NCI-H2196 (cell line): ENCODE results near the gene TRABD2B.

ENCODE experiments used
- DNase-seq: peaks from one replicate; lab custom pipeline; 2025; ENCODE audit not compliant: unreplicated experiment; lab: John Stamatoyannopoulos, UW

TRABD2B gene

GRCh38 chr1:47993881-47994625 is 3.1 kb downstream of the TRABD2B start:
- no peak for DNase-seq

- DNase-seq, result no peak
These were observed 3.8 kb downstream of the TRABD2B start for GRCh38 chr1:47993416-47993740.

- no peak for DNase-seq
These were observed 4.3 kb downstream of the TRABD2B start for GRCh38 chr1:47992720-47993415.

GRCh38 chr1:47991673-47992072 is 5.5 kb downstream of the TRABD2B start:
- DNase-seq, result no peak

- no peak for DNase-seq
These were observed 6.0 kb downstream of the TRABD2B start for GRCh38 chr1:47991187-47991586.

GRCh38 chr1:47990286-47990685 is 6.9 kb downstream of the TRABD2B start:
- no peak for DNase-seq

GRCh38 chr1:47987601-47988000 is 9.6 kb downstream of the TRABD2B start:
- no peak for DNase-seq

- no peak for DNase-seq
These were observed 10.4 kb downstream of the TRABD2B start for GRCh38 chr1:47986761-47987200.

GRCh38 chr1:47985018-47985417 is 12.2 kb downstream of the TRABD2B start:
- no peak for DNase-seq

GRCh38 chr1:47984175-47984789 is 12.9 kb downstream of the TRABD2B start:
- no peak for DNase-seq

- DNase-seq, result no peak
These were observed 13.5 kb downstream of the TRABD2B start for GRCh38 chr1:47983691-47984090.

- no peak for DNase-seq
These were observed 15.4 kb downstream of the TRABD2B start for GRCh38 chr1:47981667-47982350.

- no peak for DNase-seq
These were observed 16.7 kb downstream of the TRABD2B start for GRCh38 chr1:47980501-47980900.

GRCh38 chr1:47979724-47980123 is 17.5 kb downstream of the TRABD2B start:
- DNase-seq, result no peak

GRCh38 chr1:47978486-47978885 is 18.7 kb downstream of the TRABD2B start:
- no peak for DNase-seq

GRCh38 chr1:47976728-47977127 is 20.5 kb downstream of the TRABD2B start:
- no peak for DNase-seq

- DNase-seq, result no peak
These were observed 20.9 kb downstream of the TRABD2B start for GRCh38 chr1:47976267-47976666.

- DNase-seq, result no peak
These were observed 21.8 kb downstream of the TRABD2B start for GRCh38 chr1:47975302-47975921.

- no peak for DNase-seq
These were observed 24.2 kb downstream of the TRABD2B start for GRCh38 chr1:47972864-47973432.

GRCh38 chr1:47971385-47972160 is 25.6 kb downstream of the TRABD2B start:
- DNase-seq, result no peak
